ENCODE results near the gene ZNF573. TPM values are rescaled to one million over a fixed set of nuclear protein-coding genes. Genes with fewer than 3 reads are reported as not detected.

Gene ZNF573
- total and polyA plus RNA-seq, 4 donors, result 0.42 to 5.0 (median 4.2) TPM

GRCh38 chr19:37691881-37692504, 87.4 kb downstream of the ZNF573 start (continued):
- no peak for TF ChIP-seq ZBTB33 (IDR thresholded peaks at IDR 0.05)
- TF ChIP-seq RXRA (IDR thresholded peaks at IDR 0.05), result peak in 1 of 2 donors; percentile 12
- TF ChIP-seq ATF3 (IDR thresholded peaks at IDR 0.05), result no peak

Small RNA genes within 50 kb of the gene (small RNA-seq; reads per million reads assigned to genes)
- gene SELENOKP1, result not detected

Other genes with a start within 250 kb of the ZNF573 start
- 1 to 10 TPM; 1.6 to 1.8 TPM for gene ZNF571, start 184.8 kb downstream of the ZNF573 start, total RNA-seq
- under 1 TPM; 0.63 to 0.85 TPM for gene ZNF571, start 184.8 kb downstream of the ZNF573 start, polyA plus RNA-seq
- 1 to 10 TPM in 1 of 2 donors, under 1 TPM in 1; 0.33 to 1.3 TPM for gene ZNF540, start 184.7 kb downstream of the ZNF573 start, total RNA-seq
- gene ZNF540, start 184.7 kb downstream of the ZNF573 start, polyA plus RNA-seq, result 1 to 10 TPM in 1 of 2 donors, under 1 TPM in 1; 0.50 to 2.0 TPM
- 1 to 10 TPM; 5.6 to 5.8 TPM for gene ZFP30, start 124.1 kb downstream of the ZNF573 start, total RNA-seq
- 1 to 10 TPM in 1 of 2 donors, under 1 TPM in 1; 0.74 to 1.3 TPM for gene ZFP30, start 124.1 kb downstream of the ZNF573 start, polyA plus RNA-seq
- 1 to 10 TPM in 1 of 2 donors, under 1 TPM in 1; 0.84 to 2.6 TPM for gene ZNF607, start 59.8 kb downstream of the ZNF573 start, total RNA-seq
- under 1 TPM; 0.22 to 0.28 TPM for gene ZNF607, start 59.8 kb downstream of the ZNF573 start, polyA plus RNA-seq
- not detected for gene WDR87, start 127.0 kb upstream of the ZNF573 start, total RNA-seq
- gene WDR87, start 127.0 kb upstream of the ZNF573 start, polyA plus RNA-seq, result not detected
- gene SIPA1L3, start 127.6 kb upstream of the ZNF573 start, total RNA-seq, result 10 to 100 TPM in 1 of 2 donors, 1 to 10 TPM in 1; 6.4 to 10.0 TPM
- 1 to 10 TPM; 2.4 to 2.5 TPM for gene SIPA1L3, start 127.6 kb upstream of the ZNF573 start, polyA plus RNA-seq